Fibroblast of villous mesenchyme (primary cell): ENCODE measurements around the gene EFNA1. TPM values are rescaled to one million over a fixed set of nuclear protein-coding genes. Genes with fewer than 3 reads are reported as not detected.

Experiments used
- DNase-seq: peaks from one replicate; pipeline ENCODE4 v3.0.0-alpha.2; 2010; ENCODE audit warnings: low read depth
- H3K4me3 ChIP-seq: 2 replicates; pipeline ENCODE4 v1.5.1; 2011; ENCODE audit warnings: low read depth, mild to moderate bottlenecking, low read length
- total RNA-seq: library from RNA; depleted of rRNA; stranded (reverse); fragments of >200 nt; gene quantifications from 2 replicates; pipeline ENCODE4 v1.2.3, GENCODE V29; 2012
- TF ChIP-seq, protein P1 (sequence below): IDR thresholded peaks from 2 replicates; pipeline ENCODE4 v1.5.1; 2012; ENCODE audit warnings: low read depth, mild to moderate bottlenecking, low read length; ENCODE audit not compliant: insufficient read depth

EFNA1 gene
- total RNA-seq, 1 donor: not detected

DNA sequence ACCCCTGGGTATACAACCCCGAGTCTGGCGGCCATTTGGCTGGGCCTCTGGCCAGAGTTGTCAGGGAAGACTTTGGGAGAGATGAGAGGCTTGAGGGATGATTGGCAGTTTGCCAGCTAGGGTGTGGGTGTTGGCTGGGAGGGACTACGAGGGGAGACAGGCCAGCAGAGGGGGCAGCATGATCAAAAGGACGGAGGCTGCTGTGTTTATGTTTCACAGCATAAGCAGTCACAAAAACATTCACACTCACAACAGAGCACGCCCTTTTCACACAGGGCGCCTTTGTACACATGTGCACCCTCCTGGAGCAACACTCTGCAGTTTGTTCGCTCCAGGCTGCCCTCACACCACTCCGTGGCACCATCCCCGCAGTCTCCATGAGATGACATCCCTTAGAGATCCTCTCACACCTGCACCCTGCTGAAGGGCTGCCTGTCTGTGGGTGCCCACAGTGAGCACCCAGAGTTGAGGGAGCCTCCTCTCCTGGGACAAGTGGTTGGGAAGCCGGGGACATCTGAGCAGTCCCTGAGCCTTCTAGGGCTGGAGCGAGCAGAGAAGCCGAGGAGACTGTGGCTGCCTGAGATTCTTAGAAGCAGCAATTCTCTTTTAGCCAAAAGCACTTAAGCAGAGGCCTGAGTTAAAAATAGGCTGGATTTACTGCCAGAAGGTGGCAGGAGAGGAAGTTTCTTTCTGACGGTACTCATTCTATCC lies 33.6 kb upstream of the EFNA1 start:
- TF ChIP-seq, protein P1, sequence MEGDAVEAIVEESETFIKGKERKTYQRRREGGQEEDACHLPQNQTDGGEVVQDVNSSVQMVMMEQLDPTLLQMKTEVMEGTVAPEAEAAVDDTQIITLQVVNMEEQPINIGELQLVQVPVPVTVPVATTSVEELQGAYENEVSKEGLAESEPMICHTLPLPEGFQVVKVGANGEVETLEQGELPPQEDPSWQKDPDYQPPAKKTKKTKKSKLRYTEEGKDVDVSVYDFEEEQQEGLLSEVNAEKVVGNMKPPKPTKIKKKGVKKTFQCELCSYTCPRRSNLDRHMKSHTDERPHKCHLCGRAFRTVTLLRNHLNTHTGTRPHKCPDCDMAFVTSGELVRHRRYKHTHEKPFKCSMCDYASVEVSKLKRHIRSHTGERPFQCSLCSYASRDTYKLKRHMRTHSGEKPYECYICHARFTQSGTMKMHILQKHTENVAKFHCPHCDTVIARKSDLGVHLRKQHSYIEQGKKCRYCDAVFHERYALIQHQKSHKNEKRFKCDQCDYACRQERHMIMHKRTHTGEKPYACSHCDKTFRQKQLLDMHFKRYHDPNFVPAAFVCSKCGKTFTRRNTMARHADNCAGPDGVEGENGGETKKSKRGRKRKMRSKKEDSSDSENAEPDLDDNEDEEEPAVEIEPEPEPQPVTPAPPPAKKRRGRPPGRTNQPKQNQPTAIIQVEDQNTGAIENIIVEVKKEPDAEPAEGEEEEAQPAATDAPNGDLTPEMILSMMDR: peak; percentile 40
- H3K4me3 ChIP-seq: no peak overlapping the region
- peak; percentile 51 for DNase-seq

DNA sequence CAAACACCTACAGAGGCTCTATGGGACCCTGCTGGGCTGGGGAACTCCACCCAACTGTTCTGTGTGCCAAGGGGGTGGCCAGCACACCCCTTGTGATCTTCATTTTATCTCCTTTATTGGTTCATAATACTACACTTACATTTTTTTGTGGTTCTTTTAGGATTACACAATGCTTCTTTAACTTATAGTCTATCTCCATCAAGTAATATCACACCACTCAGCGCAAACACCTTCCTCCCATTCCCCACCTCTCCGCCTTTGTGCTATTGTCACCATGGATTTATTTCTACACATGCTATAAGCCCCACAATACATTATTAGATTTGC lies 33.1 kb upstream of the EFNA1 start:
- DNase-seq: no peak
- TF ChIP-seq, protein P1: no peak
- H3K4me3 ChIP-seq: no peak overlapping the region

DNA sequence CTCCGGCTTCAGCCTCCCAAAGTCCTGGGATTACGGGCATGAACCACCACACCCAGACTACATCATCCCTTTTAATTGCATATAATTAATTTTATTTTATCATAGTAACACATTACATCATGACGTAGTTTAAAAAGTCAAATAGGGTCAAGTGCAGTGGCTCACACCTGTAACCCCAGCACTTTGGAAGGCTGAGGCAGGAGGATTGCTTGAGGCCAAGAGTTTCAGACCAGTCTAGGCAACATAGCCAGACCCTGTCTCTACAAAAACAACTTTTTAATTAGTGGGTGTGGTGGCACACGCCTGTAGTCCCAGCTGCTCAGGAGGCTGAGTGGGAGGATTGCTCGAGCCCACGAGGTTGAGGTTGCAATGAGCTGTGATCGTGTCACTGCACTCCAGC lies 28.3 kb upstream of the EFNA1 start:
- H3K4me3 ChIP-seq: no peak overlapping the region
- TF ChIP-seq, protein P1: no peak
- DNase-seq: no peak

DNA sequence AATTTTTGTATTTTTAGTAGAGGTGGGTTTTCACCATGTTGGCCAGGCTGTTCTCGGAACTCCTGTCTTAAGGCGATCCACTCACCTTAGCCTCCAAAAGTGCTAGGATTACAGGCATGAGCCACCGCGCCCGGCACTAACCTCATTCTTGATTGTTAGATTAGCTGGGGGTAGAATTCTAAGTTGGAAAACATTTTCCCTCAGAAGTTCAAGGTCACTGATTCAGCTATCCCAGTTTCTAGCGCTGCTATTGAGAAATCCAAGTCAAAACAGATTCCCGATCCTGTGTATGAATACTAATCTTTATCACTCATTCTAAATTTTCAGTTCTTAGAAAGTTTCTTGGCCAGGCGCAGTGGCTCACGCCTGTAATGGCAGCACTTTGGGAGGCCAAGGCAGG lies 24.4 kb upstream of the EFNA1 start:
- no peak for DNase-seq
- no peak overlapping the region for H3K4me3 ChIP-seq
- TF ChIP-seq, protein P1: no peak

DNA sequence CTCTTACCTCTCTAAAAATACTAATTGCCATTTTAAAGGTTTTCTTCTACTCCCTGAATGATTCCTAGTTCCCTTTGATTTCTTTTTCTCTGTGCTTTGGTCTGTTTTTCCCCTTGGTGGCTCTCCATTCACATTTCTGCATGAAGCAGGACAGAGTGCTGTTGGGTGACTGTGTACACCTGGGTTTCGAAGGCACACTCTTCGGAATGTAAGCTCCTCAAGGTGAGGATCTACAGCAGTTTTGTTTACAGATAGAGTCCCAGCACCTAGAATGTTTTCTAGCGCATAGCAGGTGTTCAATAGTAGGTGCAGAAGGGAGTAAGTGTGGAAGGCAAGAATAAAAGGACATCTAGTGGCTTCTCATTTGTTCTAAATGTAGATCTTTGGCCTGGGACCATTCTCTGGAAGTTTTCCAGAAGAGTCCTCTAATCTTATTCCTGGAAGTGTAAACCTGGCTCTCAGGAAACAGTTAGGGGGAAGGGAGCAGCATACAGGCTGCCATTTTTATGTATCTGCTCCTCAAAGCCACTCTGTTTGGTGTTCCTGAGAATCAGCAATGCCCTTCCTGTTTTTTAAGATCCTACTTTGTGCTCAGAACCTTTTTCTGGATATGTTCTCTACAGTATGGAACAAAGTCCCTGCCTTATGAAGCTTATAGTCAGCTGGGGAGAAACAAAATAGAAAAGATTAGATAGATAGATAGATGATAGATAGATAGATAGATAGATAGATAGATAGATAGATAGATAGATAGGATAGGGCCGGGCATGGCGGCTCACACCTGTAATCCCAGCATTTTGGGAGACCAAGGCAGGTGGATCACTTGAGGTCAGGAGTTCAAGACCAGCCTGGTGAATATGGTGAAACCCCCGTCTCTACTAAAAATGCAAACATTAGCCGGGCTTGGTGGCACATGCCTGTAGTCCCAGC lies 22.8 kb upstream of the EFNA1 start:
- no peak overlapping the region for H3K4me3 ChIP-seq
- TF ChIP-seq, protein P1: no peak
- DNase-seq: no peak

DNA sequence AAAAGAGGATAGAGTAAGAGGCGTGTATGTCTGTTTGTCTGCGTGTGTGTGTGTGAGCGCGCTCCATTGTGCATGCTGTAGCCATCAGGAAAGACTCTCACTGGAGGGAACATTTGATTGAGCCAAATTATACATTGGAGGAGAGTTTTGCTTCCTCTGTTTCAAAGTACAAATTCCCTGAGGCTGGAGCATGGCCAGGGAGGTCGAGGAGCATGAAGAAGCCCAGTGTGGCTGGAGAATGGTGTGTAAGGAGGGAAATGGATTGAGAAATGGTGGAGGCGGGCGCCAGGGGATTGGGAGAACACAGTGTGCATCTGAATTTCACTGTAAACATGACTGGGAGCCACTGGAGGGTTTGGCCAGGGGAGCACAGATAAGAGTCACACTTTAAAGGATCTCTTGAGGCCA lies 22.1 kb upstream of the EFNA1 start:
- no peak for DNase-seq
- TF ChIP-seq, protein P1: no peak
- H3K4me3 ChIP-seq: no peak overlapping the region

DNA sequence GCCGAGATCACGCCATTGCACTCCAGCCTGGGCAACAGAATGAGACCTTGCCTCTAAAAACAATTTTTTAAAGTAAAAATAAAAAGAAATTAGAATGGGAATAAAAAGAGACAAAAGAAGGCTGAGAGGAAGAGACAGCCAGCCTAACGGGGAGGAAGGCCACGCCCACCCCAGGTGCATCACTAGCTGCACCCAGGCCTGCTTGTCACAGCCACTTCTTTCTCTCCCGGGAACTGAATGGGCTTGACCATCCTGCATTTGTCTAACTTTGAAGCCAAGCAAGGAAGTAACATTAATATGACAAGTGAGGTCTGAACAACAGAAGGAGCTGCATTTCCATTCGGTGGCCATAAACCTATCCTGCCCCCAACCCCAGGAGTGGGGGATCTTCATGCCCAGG lies 20.8 kb upstream of the EFNA1 start:
- TF ChIP-seq, protein P1: no peak
- DNase-seq: no peak
- no peak overlapping the region for H3K4me3 ChIP-seq
